ENCODE data around the gene ORC3. TPM values are rescaled to one million over a fixed set of nuclear protein-coding genes. Genes with fewer than 3 reads are reported as not detected.

Gene ORC3
- 10 to 100 TPM; 24.1 to 24.5 TPM for total RNA-seq

GRCh38 chr6:87589693-87590416, at the start of gene ORC3, which contains the start of gene RARS2:
Gene ORC3 (plus strand): TSS chr6:87590135. CDS start chr6:87590169, 34 bp downstream.
Gene RARS2 (minus strand): TSS chr6:87589987. CDS start chr6:87589957, 30 bp downstream.
- H3K9me3 Mint-ChIP-seq = no peaks in the 10 kb centered on the region
- H3K4me3 Mint-ChIP-seq = peak within 1 kb of the TSS; percentile 88
- peak; percentile 96 for DNase-seq
- H3K36me3 Mint-ChIP-seq (ENCODE audit: low read depth) = peaks cover 52% of the 10 kb centered on the region
- H3K27me3 Mint-ChIP-seq = no peaks in the 10 kb centered on the region
- H3K4me1 Mint-ChIP-seq = peaks cover 59% of the 10 kb centered on the region
- ChIA-PET CTCF (interaction anchor here (0.7 to 1.5 kb wide), 4 partner anchors 52 to 116 kb away, joined by 3 to 4 read pairs (median 3); partner anchors contain the start of gene AKIRIN2), POLR2A (interaction anchor here (0.8 to 3.5 kb wide), 24 partner anchors 8 to 1491 kb away, joined by 3 to 38 read pairs (median 3); partner anchors contain the start of genes AKIRIN2, PNRC1 and SLC35A1)
- H3K27ac Mint-ChIP-seq = peak within 1 kb of the TSS; percentile 77

DNA sequence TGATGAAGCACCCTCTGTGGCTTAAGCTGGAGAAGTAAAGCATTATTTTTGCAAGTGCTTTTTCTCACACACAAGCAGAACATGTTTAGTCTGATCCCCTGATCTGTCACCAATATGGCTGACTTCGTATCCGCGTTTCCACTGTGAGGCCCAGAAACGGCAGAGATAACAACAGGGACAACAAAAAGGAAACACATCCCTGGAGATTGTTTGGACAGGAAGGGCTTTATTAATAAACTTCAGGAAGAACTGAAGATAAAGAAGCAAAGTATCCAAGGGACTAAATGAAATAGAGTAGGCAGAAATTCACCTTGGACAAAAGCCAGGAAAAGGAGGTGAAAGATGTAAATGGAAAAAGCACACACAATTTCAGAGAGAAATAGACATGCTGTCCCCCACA, 49.4 kb upstream of the ORC3 start:
- Mint-ChIP-seq H3K9me3 (peaks cover 11% of the 10 kb centered on the region), H3K27me3 (no peaks in the 10 kb centered on the region), H3K36me3 (ENCODE audit: low read depth) (peaks cover 63% of the 10 kb centered on the region), H3K27ac (no peak overlapping the region), H3K4me1 (peaks cover 5% of the 10 kb centered on the region), H3K4me3 (no peak overlapping the region)
- CTCF ChIA-PET = no interaction called here
- POLR2A ChIA-PET = no interaction called here
- DNase-seq = no peak

GRCh38 chr6:87541041-87541440, 48.9 kb upstream of the ORC3 start:
- Mint-ChIP-seq H3K9me3 (peaks cover 11% of the 10 kb centered on the region), H3K27ac (no peak overlapping the region), H3K4me3 (no peak overlapping the region), H3K27me3 (no peaks in the 10 kb centered on the region), H3K4me1 (peaks cover 5% of the 10 kb centered on the region), H3K36me3 (ENCODE audit: low read depth) (peaks cover 66% of the 10 kb centered on the region)
- ChIA-PET POLR2A (no interaction called here), CTCF (no interaction called here)
- DNase-seq = no peak

GRCh38 chr6:87541744-87542143, 48.2 kb upstream of the ORC3 start:
- Mint-ChIP-seq H3K4me1 (peaks cover 5% of the 10 kb centered on the region), H3K27ac (no peak overlapping the region), H3K36me3 (ENCODE audit: low read depth) (peaks cover 68% of the 10 kb centered on the region), H3K4me3 (no peak overlapping the region), H3K27me3 (no peaks in the 10 kb centered on the region), H3K9me3 (peaks cover 11% of the 10 kb centered on the region)
- ChIA-PET POLR2A (no interaction called here), CTCF (no interaction called here)
- no peak for DNase-seq

DNA sequence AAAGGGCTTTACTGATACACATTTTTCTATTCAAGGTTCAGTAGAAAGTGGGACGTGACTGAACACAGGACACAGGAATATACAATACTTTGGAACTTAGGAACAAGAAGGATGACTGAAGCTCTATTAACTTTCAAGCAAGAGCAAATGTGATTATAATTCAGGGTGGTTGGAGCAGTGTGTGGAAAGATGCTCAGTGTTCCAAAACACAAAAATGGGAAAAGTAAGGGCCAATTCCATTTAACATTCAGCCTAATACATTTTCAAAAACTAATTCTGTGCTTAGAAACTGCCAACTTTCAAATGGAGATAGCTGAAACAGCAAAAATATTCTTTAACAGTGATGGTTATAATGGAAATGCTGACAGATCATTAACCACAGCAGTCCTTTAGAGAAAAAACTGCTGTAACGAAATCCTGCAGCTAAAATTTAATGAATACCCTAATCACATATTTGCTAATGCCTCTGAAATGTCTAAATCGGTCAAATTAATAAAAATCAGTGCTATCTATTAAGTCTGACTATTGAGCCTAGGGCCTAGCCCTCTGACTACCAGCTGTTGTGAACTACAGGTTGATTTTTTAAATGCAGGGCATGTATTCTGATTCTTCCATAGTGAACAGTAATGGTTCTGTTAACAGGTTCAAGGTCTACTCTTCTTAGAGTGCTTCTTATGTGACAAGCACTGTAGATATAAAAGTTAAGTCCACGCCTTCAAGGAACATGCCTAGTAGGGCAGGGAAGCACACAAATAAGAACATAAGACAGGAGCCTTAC, 46.0 kb upstream of the ORC3 start:
- Mint-ChIP-seq H3K27ac (peak overlapping the region; percentile 22), H3K4me3 (no peak overlapping the region), H3K4me1 (peaks cover 3% of the 10 kb centered on the region), H3K36me3 (ENCODE audit: low read depth) (peaks cover 67% of the 10 kb centered on the region), H3K9me3 (peaks cover 11% of the 10 kb centered on the region), H3K27me3 (no peaks in the 10 kb centered on the region)
- POLR2A ChIA-PET = no interaction called here
- CTCF ChIA-PET = no interaction called here
- DNase-seq = no peak

- peaks cover 8% of the 10 kb centered on the region for H3K9me3 Mint-ChIP-seq
- peaks cover 3% of the 10 kb centered on the region for H3K4me1 Mint-ChIP-seq
- CTCF ChIA-PET = no interaction called here
- POLR2A ChIA-PET = no interaction called here
- no peaks in the 10 kb centered on the region for H3K27me3 Mint-ChIP-seq
- H3K27ac Mint-ChIP-seq = peak overlapping the region; percentile 22
- H3K4me3 Mint-ChIP-seq = no peak overlapping the region
- peaks cover 64% of the 10 kb centered on the region for H3K36me3 Mint-ChIP-seq (ENCODE audit: low read depth)
- DNase-seq = no peak
Measured at GRCh38 chr6:87544474-87544735, 45.5 kb upstream of the ORC3 start.

DNA sequence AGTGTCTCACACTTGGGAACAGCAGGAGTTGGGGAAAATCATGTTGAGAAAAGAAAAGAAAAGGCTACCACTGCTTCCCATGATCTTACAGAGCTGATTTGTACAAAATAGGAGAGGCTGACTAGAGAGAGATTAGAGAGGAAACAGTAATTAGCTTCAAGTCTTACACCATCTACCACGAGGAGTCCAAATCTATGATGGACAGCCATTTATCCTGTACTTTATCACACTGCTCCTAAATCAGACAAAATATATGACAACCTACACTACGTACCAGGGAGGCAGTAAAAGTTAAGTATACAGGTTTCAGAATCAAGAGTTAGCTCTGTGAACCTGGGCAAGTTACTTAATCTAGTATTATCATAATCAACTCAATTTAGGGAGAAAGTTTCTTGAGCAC, 38.1 kb upstream of the ORC3 start:
- no peaks in the 10 kb centered on the region for H3K4me1 Mint-ChIP-seq
- H3K9me3 Mint-ChIP-seq = no peaks in the 10 kb centered on the region
- ChIA-PET CTCF (no interaction called here), POLR2A (interaction anchor here (0.6 kb wide), 1 partner anchor 44 kb away, joined by 3 read pairs; no protein-coding TSS in a partner anchor)
- H3K27me3 Mint-ChIP-seq = no peaks in the 10 kb centered on the region
- no peak for DNase-seq
- H3K27ac Mint-ChIP-seq = no peak overlapping the region
- no peak overlapping the region for H3K4me3 Mint-ChIP-seq
- peaks cover 54% of the 10 kb centered on the region for H3K36me3 Mint-ChIP-seq (ENCODE audit: low read depth)

DNA sequence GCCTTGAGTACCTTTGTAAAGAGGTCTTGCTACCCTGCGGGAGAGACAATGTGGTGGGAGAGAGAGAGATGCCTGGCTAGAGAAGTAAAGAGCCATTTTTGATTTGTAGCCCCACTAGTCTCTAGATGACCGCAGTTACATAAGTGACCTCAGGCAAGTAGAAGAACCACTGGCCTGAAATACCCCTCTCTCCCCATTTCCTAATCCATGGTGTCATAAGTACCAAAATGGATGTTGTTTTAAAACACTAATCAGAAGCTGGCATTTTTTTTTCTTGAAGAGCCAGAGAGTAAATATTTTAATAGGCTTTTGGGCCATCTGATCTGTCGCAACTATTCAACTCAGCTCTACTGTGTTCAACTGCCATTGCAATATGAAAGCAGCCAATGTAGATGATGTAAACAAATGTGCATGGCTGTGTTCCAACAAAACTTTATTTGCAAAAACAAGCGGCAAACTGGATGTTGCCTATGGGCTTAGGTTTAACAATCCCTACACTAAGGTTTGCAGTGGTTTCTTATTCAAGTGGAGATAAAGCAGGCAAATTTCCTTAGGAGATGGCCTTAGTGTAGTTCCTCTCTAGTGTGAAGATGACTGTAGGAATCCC, 36.7 kb upstream of the ORC3 start:
- H3K9me3 Mint-ChIP-seq = no peaks in the 10 kb centered on the region
- H3K27ac Mint-ChIP-seq = no peak overlapping the region
- no peak for DNase-seq
- H3K4me1 Mint-ChIP-seq = no peaks in the 10 kb centered on the region
- peaks cover 46% of the 10 kb centered on the region for H3K36me3 Mint-ChIP-seq (ENCODE audit: low read depth)
- no peaks in the 10 kb centered on the region for H3K27me3 Mint-ChIP-seq
- ChIA-PET POLR2A (no interaction called here), CTCF (no interaction called here)
- no peak overlapping the region for H3K4me3 Mint-ChIP-seq

DNA sequence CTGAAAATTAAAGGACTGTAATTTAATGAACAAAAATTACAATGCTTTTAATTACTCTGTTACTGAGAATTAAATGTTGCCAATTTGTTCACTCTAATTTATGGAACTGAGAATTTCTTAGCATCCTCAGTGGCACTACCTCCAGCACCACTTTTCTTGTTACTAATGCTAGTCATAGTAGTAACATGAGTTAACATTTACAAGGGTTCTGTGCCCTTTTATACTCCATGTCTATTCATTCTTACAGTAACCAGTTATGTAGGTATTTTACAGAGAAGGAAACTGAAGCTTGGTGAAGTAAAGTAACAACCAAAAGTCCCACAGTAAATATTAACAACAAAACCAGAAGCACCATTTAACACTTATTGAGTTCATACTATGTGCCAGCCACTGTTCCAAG, 34.4 kb upstream of the ORC3 start:
- no peaks in the 10 kb centered on the region for H3K4me1 Mint-ChIP-seq
- POLR2A ChIA-PET = no interaction called here
- DNase-seq = no peak
- no peak overlapping the region for H3K4me3 Mint-ChIP-seq
- no peaks in the 10 kb centered on the region for H3K27me3 Mint-ChIP-seq
- CTCF ChIA-PET = no interaction called here
- H3K36me3 Mint-ChIP-seq (ENCODE audit: low read depth) = peaks cover 36% of the 10 kb centered on the region
- H3K27ac Mint-ChIP-seq = no peak overlapping the region
- H3K9me3 Mint-ChIP-seq = no peaks in the 10 kb centered on the region

DNA sequence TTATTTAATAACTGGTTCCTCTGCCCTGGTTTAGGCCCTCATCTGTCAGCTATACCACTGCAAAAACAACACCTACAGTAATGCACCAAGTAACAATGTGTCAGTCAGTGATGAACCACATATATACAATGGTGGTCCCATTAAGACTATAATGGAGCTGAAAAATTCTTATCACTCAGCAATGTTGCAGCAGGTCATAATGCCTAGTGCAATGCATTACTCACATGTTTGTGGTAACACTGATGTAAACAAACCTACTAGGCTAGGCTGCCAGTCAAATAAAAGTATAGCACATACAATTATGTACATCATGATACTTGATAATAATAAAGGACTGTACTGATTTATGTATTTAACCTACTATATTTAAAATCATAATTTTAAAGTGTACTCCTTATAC, 31.5 kb upstream of the ORC3 start:
- DNase-seq = no peak
- Mint-ChIP-seq H3K27me3 (no peaks in the 10 kb centered on the region), H3K4me1 (no peaks in the 10 kb centered on the region), H3K4me3 (no peak overlapping the region), H3K36me3 (ENCODE audit: low read depth) (peaks cover 30% of the 10 kb centered on the region), H3K27ac (no peak overlapping the region), H3K9me3 (no peaks in the 10 kb centered on the region)
- POLR2A ChIA-PET = no interaction called here
- CTCF ChIA-PET = no interaction called here

DNA sequence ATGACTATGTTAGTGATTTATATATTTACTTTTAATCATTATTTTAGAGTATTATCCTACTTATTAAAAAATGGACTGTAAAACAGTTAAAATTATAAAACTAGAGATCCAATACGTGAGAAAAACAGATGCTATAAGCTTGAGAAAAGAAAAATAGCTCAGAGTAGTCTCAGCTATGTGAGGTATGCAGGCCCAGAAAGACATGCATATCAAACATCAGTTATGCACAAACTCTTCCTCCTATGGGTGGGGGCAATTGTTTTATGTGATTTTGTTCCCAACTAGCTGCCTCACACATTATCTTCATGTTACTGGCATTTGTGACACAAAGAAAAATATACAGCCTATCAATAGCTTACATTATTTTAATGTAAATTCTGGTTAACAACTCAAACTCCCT, 28.9 kb upstream of the ORC3 start:
- Mint-ChIP-seq H3K27me3 (no peaks in the 10 kb centered on the region), H3K4me1 (no peaks in the 10 kb centered on the region), H3K36me3 (ENCODE audit: low read depth) (peaks cover 22% of the 10 kb centered on the region), H3K4me3 (no peak overlapping the region), H3K9me3 (no peaks in the 10 kb centered on the region), H3K27ac (no peak overlapping the region)
- ChIA-PET CTCF (no interaction called here), POLR2A (no interaction called here)
- no peak for DNase-seq

- H3K4me1 Mint-ChIP-seq = peaks cover 32% of the 10 kb centered on the region
- no peak for DNase-seq
- peaks cover 47% of the 10 kb centered on the region for H3K36me3 Mint-ChIP-seq (ENCODE audit: low read depth)
- ChIA-PET POLR2A (interaction anchor here (0.6 to 1.1 kb wide), 3 partner anchors 17 to 400 kb away, joined by 3 read pairs; partner anchors contain the start of genes ORC3 and RARS2), CTCF (no interaction called here)
- no peaks in the 10 kb centered on the region for H3K27me3 Mint-ChIP-seq
- H3K9me3 Mint-ChIP-seq = peaks cover 3% of the 10 kb centered on the region
- H3K4me3 Mint-ChIP-seq = no peak overlapping the region
- H3K27ac Mint-ChIP-seq = no peak overlapping the region
Measured at GRCh38 chr6:87572021-87572420, 17.9 kb upstream of the ORC3 start.

GRCh38 chr6:87572883-87573282, 17.1 kb upstream of the ORC3 start:
- H3K4me3 Mint-ChIP-seq = no peak overlapping the region
- ChIA-PET POLR2A (interaction anchor here (0.7 to 1.1 kb wide), 2 partner anchors 17 to 18 kb away, joined by 3 read pairs; partner anchors contain the start of genes ORC3 and RARS2), CTCF (no interaction called here)
- peaks cover 32% of the 10 kb centered on the region for H3K4me1 Mint-ChIP-seq
- H3K9me3 Mint-ChIP-seq = peaks cover 3% of the 10 kb centered on the region
- peaks cover 52% of the 10 kb centered on the region for H3K36me3 Mint-ChIP-seq (ENCODE audit: low read depth)
- H3K27ac Mint-ChIP-seq = no peak overlapping the region
- DNase-seq = no peak
- no peaks in the 10 kb centered on the region for H3K27me3 Mint-ChIP-seq
